Measurements from ENCODE around the gene MRPL55.

Gene MRPL55

DNA sequence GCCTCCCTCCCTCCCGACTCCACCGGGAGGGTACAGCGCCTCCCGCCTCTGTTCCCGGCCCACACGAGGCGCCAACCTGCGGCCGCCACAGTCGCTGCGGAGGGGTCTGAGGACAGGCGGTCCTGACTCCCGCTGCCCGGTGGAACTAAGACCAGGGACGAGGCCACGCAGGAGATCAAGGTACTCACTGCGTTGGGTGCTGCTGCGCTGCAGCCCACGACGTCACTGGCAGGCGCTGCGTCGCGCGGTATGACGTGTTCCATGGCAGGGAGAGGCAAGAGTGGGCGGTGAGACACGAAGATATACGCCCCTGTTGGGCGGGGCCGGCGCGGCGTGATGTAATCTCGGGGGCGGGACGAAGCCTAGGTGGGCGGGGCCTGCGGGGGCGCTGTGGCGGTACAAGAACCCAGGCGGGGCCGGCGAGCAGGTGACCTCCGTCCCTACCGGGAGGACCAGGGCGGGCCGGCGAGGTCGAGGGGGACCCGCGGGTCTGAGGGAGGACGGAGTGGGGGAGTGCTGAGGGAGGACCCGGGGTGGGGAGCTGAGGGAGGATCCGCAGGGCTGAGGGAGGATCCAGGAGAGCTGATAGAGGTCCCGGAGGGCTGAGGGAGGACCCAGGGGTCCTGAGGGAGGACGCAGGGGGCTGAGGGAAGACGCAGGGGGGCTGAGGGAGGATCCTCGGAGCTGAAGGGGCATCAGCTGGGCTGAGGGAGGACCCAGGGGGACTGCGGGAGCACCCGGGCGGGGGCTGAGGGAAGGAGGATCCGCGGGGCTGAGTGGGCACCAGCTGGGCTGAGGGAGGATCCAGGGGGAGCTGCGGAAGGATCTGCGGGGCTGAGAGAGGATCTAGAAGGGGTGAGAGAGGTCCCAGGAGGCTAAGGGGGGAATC, at the start of gene MRPL55:
TSS of gene MRPL55 (minus strand) at position 227 of the 889 bp plus-strand sequence. CDS start 1,039 bp downstream, outside the sequence.
- peak; percentile 87 to 100 (median 98) for DNase-seq

DNA sequence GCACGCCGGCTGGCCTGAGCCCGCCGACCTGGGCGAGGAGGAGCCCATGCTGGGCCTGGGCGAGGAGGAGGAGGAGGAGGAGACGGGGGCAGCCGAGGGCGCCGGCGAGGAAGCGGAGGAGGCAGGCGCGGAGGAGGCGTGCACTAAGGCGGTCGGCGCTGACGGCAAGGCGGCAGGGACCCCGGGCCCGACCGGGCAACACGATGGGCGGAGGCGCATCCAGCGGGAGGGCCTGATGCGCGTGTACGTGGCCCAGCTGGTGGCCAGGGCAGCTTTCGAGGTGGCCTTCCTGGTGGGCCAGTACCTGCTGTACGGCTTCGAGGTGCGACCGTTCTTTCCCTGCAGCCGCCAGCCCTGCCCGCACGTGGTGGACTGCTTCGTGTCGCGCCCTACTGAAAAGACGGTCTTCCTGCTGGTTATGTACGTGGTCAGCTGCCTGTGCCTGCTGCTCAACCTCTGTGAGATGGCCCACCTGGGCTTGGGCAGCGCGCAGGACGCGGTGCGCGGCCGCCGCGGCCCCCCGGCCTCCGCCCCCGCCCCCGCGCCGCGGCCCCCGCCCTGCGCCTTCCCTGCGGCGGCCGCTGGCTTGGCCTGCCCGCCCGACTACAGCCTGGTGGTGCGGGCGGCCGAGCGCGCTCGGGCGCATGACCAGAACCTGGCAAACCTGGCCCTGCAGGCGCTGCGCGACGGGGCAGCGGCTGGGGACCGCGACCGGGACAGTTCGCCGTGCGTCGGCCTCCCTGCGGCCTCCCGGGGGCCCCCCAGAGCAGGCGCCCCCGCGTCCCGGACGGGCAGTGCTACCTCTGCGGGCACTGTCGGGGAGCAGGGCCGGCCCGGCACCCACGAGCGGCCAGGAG, 49.3 kb upstream of the MRPL55 start:
- no peak for DNase-seq

- no peak for DNase-seq
Observed at GRCh38 chr1:228157729-228158126, 48.6 kb upstream of the MRPL55 start.

GRCh38 chr1:228156941-228157728, 48.0 kb upstream of the MRPL55 start:
- no peak for DNase-seq

- DNase-seq, result no peak
Observed at GRCh38 chr1:228156515-228156881, 47.4 kb upstream of the MRPL55 start.

DNA sequence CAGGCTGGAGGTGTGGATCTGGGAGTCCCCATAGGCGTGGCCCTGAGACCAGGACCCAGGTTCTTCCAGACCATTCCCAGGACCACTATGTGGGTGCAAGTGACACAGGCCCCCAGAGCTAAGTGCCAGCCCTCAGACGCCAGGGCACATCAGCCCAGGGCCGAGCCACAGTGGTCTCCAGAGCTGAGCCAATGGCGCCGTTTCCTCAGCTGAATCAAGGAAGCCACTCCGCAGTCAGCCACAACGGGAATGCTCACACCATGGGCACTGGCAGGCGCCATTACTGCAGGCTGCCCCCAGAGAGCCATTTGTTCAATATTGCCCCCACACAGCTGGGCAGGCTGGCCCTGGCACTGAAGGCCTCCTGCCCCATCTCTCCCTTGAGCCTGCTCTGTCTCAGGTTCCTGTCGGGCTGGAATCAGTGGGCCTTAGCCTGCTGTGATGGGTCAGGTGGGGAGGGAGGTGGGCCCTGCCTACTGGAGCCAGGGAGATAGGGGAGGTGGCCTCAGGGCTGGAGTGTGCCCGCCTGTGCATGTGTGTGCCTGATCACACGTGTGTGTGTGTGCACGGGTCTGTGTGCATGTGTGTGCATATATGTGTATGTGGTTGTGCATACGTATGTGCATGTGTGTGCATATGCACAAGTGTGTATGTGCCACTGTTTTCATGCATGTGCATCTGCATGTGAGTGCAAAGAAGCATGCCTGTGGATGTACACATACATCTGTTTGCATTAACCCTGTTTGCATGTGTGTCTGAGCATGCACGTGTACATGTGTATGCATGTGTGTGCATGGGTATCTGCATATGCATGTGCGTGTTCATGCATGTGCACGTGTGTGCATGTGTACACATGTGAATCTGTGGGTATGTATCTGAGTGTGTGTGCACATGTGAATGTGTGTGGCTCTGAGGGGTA, 46.8 kb upstream of the MRPL55 start:
- DNase-seq, result no peak

- DNase-seq, result no peak
Observed at GRCh38 chr1:228154670-228155571, 45.8 kb upstream of the MRPL55 start.

DNA sequence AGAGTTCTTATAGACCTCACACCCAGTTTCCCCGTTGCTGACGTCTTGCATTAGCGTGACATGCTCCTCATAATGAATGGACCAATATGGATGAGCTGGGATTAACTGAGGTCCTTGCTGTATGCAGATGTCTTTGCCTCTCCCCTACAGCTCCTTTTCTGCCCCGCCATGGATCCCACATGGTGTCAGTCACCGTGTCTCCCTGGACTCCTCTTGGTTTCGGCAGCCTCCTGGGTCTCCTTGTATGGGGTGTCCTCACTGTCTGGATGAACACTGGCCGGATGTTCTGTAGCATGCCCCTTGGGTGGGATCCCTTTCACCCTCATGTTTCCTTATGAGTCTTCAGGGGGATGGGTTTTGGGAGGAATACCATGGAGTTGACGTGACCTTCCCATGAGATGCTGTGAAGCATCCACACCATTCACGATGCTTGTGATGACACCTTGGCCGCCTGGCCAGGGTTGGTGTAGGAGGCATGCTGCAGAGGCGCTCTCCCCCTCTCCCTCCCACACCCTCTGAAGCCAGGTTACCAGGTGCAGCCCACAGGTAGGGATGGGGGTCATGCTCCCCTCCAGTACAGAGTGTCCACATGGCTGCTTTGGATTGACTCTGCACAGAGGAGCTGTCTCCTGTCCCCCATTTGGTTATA, 45.0 kb upstream of the MRPL55 start:
- DNase-seq, result no peak

- DNase-seq, result no peak
Observed at GRCh38 chr1:228152918-228153258, 43.8 kb upstream of the MRPL55 start.

- no peak for DNase-seq
Observed at GRCh38 chr1:228152097-228152917, 43.2 kb upstream of the MRPL55 start.

DNA sequence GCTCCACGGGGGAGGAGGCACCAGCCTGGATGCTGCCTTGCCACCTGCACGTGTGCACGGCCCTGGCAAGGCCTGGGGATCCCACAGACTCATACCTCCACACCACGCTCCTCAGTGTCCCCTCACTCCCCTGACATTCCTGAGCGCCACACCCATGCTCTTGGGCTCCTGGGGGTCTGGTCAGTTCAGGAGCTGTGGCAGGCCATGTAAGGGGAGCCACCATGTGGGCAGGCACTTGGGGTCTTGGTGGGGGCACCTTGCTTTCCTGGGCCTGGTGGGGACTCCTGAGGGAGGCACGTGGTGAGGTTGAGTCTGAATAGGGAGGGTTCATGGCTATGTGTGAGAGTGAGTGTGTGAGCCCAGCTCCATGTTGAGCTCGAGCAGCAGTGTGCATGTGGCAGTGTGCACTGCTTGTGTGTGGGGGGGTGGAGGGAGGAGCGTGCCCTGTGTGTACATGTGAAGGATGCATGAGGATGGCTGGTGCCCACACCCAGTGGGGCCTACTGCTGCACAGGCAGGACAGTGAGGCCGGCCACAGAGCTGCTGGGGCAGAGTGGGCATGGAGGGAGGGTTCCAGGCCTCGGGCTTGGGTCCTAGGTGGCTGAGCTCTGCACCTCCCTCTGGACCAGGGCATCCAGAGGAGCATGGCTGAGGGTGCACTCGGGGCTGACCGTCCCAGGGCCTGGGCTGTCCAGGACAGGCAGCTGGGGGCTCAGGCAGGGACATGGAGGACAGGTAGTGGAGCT, 42.3 kb upstream of the MRPL55 start:
- peak in 1 of 58 donors; percentile 25 for DNase-seq

GRCh38 chr1:228150461-228151179, 41.5 kb upstream of the MRPL55 start:
- DNase-seq, result peak in 41 of 58 donors; percentile 10 to 80 (median 58)

GRCh38 chr1:228150120-228150460, 41.0 kb upstream of the MRPL55 start:
- peak in 1 of 58 donors; percentile 62 for DNase-seq

- peak in 36 of 58 donors; percentile 8 to 82 (median 48) for DNase-seq
Observed at GRCh38 chr1:228149406-228150119, 40.5 kb upstream of the MRPL55 start, which contains the start of gene GJC2. Gene GJC2 (plus strand): TSS chr1:228149930. CDS start chr1:228157759, 7,829 bp downstream.

DNA sequence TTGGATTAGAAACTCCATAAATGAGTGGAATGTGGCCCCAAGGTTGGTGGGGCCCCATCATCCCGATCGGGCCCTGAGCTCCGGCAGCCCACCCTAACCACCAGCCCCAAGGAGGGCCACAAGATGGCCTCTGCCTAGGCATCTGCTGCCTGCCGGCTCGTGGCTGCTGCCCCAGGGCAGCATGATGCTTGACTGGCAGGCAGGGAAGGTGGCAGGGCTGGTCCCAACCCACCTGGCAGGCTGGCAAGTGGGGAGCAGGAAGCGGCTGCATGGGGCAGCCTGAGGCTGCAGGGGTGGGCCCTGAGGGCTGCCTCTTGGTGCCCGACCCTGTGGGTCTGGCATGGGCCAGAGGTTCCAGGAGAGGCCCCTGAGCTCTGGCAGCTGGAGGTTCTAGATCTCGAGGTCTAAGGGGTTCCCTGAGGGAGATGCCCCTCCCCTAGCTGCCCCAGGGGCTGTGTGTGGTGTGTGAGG, 39.9 kb upstream of the MRPL55 start:
- DNase-seq, result no peak
